ENCODE measurements around the gene CDC14A. TPM values are rescaled to one million over a fixed set of nuclear protein-coding genes. Genes with fewer than 3 reads are reported as not detected.

Gene CDC14A
- total RNA-seq, 1 donor from 2014 or later, result 12.8 TPM

- DNase-seq, result no peak
Observed at GRCh38 chr1:100448366-100448765, 96.1 kb downstream of the CDC14A start.

- DNase-seq, result no peak
Observed at GRCh38 chr1:100449477-100449876, 97.2 kb downstream of the CDC14A start.

DNA sequence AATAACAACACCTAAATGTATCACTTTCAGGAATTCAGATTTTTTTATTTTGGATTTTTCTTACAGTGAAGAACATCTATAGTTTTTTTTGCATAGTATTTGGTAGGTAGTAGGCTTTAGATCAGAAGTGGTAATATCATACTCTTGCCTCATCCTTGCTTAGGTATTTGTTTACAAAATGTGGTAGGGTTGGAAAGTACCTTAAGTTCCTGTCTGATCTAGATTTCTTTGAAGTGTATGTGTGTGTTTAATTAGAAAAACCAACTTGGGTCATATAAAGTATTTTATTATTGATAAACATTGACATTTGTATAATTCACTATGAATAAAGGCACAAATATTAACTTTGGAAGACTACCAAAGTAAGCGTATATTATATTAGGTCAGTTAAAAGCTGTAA, 100.3 kb downstream of the CDC14A start:
- no peak for DNase-seq

DNA sequence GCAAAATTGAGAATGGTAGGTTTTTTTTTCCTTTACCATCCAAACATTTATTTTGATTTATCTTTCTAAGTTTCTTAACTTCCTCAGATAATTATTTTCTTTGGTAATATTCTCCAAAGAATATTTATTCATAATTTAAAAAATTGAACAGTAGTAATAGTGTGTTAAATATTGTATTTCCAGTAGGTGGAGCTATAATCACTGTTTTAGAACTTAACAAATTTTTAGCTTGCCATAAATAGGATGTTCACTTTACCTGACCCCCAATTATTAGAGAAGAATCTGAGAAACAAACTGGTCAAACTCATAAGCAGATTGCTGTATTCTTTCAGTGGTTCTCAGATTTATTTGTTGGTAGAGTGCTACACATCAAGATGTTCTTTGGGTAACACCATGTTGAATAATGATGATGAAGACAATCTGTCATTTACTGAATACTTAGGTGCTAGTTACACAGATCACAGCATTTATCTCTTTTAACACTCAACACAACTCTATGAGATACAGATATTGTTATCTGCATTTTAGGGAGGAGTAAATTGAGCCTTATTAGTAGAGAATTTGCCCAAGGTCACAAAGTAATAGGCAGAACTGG, 103.3 kb downstream of the CDC14A start:
- DNase-seq, result peak; percentile 22

GRCh38 chr1:100456880-100457279, 104.6 kb downstream of the CDC14A start:
- no peak for DNase-seq

DNA sequence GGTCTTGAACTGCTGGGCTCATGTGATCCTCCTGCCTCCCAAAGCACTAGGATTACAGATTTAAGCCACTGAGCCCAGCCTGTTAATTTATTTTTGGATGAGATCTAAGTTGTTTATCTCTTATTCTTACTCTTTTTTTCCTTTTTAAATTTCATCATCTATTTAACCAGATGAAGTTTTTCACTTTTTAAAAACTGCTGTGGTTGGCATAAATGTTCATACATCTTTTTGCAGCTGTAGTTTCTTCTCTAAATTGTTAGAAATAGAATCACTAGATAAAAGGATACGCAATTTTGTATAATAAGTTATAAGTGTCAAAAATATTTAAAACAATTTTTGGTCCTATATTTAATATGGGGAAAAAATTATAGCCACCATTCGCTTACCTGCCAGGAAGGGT, 105.4 kb downstream of the CDC14A start:
- no peak for DNase-seq

DNA sequence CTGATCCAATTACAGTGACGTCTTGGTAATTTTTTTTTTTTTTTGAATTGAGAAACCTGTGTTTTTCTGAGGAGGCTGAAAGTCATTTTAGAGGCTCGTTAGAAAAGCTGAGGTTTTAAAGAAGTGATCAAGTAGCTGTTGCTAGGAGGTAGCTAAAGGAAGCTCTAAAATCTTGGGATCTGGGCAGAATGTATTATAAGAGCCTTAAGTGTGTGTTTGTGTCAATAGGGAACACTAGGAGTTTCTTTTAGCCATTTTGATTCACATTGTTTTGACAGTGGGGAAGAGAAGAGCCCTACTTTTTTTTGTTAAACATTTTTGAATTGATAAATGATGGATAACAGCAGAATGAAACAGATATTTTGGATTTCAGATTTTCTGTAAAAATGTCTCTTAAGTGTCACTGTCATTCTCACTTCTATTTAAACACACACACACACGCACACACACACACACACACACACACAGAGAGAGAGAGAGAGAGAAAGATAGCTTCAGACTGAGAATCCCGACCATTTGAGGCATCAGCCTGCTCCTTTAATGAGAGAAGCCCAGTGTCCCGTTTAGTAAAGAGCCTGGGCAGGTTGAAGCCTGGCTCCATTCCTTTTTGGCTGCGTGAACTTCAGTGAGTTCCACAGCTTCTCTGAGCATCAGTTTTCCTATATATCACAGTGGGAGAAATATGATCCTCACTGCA, 106.5 kb downstream of the CDC14A start:
- DNase-seq, result peak; percentile 17

GRCh38 chr1:100459358-100460114, 107.2 kb downstream of the CDC14A start:
- DNase-seq, result peak; percentile 92

- peak; percentile 55 for DNase-seq
Observed at GRCh38 chr1:100461222-100461621, 108.9 kb downstream of the CDC14A start.

DNA sequence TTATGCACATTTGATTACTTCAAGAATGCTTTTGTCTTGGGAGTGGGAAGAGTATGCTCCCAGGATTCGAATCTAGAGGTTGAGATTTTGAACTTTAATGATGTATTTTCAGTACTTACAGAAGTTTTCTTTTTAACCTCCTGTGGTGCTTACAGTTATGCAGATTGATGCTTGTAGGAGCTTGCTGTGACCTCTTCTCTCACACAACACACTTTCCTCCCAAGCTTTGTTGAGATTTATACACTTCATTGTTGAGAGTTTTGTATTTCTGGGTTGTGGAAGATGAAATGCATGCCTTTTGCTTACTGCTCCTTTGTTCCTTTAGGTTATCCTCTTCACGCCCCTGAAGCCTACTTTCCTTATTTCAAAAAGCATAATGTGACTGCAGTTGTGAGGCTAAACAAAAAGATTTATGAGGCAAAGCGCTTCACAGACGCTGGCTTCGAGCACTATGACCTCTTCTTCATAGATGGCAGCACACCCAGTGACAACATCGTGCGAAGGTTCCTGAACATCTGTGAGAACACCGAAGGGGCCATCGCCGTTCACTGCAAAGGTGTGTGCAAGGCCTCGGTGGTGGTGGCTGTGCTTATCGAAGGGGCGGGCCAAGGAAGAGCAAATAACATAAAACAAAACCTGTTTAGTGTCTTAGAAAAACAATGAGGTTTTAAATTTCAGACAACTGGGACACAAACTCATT, 110.2 kb downstream of the CDC14A start:
- DNase-seq, result no peak

DNA sequence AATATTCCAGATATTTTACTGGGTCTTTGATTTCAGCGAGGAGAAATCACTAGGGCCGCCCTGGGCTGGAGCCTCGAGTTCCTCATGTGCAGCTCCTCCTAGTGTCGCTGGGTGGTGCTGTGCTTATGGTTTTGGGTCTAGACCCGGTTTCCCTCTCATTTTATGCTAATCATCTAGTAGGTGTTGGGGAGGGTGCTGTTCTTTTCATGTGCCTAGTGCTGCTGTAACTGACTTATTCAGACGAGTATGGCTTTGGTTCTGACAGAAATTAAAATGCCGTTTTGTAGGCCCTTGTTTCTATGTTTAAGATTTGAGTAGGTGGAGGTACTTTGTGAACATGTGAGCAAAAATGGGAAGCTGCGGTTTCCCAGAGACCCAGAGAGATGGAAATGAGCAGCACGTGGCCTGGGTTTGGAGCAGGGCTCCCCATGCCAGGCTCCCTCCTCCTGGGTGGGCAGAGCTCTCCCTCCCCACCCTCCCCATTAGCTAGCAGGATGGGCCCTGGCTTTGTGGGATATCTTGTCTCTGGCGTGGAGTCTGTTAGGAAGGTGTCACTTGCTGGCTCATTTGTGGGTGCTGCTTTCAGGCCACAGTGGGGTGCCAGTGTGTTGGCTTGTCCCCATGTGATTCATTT, 111.6 kb downstream of the CDC14A start:
- DNase-seq, result peak; percentile 72

DNA sequence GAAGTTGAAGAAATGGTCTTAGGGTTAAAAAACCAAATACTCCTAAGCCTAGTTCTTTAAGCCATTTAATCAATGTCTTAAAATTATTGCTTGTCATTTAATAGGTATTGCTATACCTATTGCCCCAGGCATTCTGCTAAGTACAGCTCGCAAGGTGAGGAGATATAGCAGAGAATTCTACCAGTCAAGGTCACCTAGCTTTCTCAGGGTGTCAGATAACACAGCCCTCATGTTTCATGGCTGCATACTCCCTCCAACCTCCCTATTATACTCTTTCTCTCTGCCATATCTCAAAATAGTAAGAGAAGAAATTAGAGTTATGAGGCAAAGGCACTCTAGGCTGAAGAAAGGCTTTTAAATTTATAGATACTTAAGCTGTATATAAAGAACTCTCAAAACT, 117.3 kb downstream of the CDC14A start:
- DNase-seq, result no peak

- DNase-seq, result peak; percentile 11
Observed at GRCh38 chr1:100474834-100475233, 122.5 kb downstream of the CDC14A start.

- no peak for DNase-seq
Observed at GRCh38 chr1:100476735-100477290, 124.5 kb downstream of the CDC14A start.

DNA sequence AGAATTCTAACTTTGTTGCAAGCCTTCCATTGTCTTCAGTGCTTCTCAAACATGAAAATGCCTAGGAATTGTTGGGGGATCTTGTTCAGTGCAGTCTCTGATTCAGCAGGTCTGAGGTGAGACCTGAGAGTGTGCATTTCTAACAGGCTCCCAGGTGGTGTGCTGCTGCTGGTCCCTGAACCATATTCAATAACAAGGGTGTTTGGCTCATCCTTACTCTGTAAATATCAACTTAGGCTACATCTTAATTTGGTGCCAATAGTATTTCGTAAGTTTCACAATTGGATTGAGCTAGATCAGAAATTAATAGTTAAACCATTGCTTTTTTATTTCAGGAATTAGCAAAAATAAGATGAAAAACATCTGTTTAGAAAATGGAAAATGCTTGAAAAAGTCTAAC, 126.5 kb downstream of the CDC14A start:
- DNase-seq, result no peak

DNA sequence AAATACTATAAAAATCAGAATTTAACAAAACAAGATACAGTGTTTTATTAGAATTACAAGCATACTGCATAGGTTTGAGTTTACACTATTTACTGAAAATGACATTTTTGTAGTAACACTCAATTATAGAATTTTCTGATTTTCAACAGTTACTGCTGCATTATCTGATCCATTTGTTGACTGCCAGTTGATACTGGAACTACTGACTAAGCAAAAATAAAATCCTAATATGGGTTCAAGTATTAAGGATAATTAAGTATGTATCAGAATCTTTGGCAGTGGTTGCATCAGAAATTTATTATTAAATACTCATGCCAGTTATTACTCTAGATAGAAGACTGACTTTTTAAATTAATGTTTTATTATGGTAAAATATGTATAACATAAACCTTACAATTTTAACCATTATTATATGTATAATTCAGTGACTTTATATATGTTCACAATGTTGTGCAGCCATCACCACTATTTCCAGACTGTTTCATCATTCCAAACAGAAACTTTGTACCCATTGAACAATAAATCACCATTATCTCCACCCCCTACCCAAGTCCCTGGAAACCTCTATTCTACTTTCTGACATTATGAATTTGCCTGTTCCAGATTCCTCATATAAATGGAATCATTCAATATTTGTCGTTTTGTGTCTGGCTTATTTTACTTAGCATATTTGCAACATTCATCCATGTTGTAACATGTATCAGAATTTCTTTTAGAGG, 127.5 kb downstream of the CDC14A start:
- DNase-seq, result no peak

DNA sequence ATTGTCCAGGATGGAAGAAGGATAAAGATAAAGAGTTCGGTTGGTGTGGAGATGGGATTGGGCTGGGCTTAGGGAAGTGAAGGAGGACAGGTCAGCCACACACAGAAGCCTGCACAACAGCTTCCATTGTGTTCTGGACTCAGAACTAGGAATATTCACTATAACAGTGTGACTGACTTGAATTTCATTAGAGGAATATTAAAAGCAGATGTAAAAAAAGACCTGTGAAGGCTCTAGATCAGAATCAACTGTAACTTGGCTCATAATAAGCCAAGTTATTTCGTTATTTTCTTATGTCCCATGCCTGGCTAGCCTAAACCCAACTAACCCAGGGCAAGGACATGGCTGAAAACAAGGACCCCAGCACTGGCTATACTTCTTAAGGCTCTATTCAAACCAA, 129.0 kb downstream of the CDC14A start:
- DNase-seq, result no peak

GRCh38 chr1:100482167-100482566, 129.9 kb downstream of the CDC14A start:
- no peak for DNase-seq

DNA sequence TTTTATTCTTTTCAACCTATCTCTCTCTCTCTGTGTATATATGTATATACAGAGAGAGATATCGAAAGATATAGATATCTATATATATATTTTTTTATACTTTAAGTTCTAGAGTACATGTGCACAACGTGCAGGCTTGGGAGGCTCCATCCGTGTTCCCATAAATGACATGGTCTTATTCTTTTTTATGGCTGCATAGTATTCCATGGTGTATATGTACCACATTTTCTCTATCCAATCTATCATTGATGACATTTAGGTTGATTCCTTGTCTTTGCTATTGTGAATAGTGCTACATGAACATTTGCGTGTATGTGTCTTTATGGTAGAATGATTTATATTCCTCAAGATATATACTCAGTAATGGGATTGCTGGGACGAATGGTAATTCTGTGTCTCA, 130.4 kb downstream of the CDC14A start:
- no peak for DNase-seq

GRCh38 chr1:100483230-100483629, 130.9 kb downstream of the CDC14A start:
- DNase-seq, result no peak

- DNase-seq, result no peak
Observed at GRCh38 chr1:100485855-100486258, 133.6 kb downstream of the CDC14A start.
